SH-SY5Y (cell line): ENCODE data around the gene GCN1.

Experiments used
- GATA2 ChIP-seq: IDR thresholded peaks from 2 replicates; pipeline ENCODE4 v1.6.1; 2011; ENCODE audit warnings: mild to moderate bottlenecking, low read depth, low read length
- GATA3 ChIP-seq: IDR thresholded peaks from 2 replicates; pipeline ENCODE4 v1.6.1; 2011; ENCODE audit warnings: low read depth, mild to moderate bottlenecking, low read length, moderate library complexity

GCN1 gene

DNA sequence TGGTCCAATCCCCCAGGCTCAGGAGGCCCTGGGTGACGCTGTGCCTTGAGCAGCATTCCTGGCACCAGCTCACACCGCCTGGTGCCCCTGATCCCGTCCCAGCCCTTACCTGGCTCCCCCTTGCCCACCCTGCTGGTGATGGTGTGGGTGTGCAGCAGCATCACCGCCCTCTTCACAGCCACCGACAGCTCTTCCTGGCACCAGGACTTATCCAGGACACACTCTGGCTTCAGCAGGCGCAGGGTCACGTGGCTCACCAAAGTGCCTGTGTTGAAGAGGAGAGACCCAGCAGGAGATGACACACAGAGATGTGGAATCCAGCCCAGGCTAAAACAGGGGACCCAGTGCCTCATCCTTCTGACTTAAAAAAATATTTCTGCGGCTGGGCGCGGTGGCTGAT, 36.2 kb downstream of the GCN1 start:
- no peak for TF ChIP-seq GATA3
- no peak for TF ChIP-seq GATA2

DNA sequence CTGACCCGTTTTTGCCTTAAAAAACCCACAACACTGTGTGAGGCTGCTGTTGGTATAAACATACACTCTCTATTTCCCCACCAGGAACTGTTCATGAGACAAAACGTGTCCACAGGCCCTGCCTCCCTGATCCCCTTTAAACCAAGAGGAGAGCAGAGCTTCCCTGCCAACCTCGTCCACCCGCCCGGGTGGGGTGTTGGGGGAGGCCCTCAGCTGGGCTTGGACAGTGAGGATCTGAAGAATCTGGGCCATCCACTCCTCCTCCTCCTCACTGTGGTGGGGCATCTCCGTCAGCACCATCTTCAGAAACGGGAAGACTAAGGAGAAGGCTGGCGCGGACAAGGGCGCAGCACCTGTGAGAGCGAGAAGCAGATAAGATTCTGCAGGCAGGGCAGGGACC, 36.8 kb downstream of the GCN1 start:
- TF ChIP-seq GATA3 (no peak), GATA2 (no peak)

DNA sequence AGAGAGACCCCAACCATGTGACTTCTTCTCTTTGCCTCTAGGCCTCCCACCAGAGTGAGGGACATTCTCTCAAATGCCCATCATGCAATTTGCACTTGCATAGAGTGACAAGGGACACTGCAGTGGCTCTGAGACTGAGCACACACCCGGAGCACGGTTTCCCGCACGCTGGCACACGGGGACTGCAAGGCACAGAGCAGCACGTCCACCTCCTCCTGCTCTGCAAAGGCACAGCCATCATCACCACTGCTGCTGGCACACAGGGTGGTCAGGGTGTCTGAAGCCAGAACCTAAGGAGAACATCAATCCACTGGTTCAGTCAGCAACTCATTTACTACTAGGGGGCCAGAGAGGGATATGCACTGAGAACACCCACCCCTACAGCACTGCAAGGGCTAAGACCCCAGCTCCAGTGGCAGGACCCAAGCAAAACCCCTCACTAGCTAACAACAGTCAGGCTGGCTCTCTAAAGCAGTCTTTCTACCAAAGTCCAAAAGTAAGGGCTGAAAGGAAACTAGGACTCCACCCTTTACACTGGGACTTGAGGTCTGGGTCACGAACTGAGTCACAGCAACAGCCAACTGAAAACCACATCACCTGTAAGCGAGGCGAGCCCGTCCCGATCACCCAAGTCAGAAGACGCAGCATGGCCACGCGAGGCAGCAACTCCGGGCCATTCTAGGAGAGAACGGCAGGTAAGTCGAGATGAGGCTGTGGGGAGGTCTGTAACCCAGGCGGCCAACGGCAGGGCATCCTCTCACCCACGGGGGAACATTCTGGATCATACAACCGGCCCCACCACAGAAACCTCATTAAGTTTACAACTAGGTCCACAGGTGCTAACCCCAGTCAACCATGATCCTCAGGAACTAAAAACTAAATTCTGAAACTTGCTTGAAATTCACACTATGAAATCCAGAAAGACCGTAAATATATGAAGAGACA, 37.9 kb downstream of the GCN1 start:
- TF ChIP-seq GATA2 (no peak), GATA3 (no peak)

DNA sequence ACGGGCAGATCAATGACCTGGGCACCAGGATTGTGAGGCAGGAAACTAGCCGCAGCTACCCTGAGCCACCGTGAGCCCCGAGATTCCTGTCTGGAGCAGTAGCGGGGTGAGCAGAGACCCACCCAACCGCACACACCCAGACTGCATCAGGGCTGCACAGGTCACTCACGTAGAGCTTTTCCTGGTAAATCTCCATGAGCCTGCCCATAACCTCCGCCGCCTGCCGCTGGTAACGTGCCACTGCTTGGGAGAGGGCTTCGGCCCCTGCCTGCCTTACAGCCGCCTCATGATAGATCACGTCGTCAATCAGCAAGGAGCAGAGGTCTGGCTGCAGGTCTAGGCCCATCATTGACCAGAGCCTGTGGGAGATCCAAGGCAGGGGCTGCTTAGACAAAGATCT, 39.4 kb downstream of the GCN1 start:
- TF ChIP-seq GATA2 (no peak), GATA3 (no peak)

DNA sequence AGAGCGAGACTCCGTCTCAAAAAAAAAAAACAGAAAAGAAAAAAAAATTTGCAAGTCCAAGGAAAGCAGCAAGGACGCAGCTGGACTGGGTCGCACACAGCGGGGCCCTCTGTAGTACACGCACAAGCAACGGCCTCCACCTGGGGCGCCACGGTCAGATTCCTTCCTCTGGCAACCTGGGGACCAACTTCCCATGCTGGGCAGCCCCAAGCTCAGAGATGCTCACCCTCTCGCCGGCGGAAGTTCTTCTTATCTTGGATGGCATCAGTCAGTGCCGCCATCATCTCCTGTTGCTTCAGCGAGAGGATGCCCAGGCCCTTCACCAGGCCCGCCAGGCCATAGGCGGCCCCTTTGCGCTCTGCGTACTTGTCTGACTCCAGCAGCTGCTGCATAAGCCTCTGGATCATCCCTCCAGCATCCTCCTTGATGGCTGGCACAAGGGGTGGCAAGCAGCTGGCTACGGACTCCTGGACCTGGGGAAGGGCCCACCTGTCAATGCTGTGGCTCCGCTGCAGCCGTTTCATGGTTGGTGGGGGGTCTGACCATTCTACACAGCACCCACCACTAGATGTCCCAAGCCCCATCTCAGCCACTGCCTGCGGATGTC, 43.5 kb downstream of the GCN1 start:
- TF ChIP-seq GATA2 (0 out of 2 replicates have a peak, but pooled peaks have one; percentile 19), GATA3 (no peak)

DNA sequence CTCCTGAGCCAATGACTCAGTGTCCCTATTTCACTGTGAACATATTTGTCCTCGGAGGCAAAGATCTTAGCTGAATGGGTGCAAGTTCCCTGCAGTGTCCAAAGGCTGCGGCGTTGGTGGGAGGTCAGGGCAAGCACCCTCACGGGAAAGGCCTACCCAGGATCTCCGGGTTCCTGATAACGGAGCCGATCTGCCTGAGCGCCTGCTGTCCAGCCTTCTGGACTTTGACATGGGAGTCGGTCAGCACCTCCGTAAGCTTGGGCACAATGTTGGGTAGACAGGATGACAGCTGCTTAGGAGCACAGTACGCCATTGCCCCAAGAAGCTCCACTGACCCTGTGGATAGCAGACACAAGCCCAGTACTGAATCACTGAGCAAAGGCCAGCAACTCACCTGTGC, 46.5 kb downstream of the GCN1 start:
- TF ChIP-seq GATA2 = no peak
- no peak for TF ChIP-seq GATA3

DNA sequence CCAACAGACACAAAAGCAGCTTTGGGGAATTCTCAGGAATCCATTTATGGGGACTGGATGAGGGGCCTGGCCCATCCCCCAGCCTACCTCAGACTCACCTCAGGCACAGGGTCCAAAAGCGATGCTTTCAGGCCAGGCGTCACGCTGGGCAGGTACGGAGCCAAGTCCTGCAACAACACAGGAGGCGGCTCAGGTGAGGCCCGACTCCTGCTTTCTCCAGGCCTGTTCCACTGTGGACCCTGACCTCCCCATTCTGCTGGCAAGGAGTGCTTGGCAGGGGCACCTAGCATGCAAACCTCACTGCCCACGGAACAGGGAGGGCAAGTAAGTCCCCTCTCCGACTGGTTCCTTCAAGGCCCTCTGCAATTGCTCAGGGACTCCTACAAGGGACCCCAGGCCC, 49.4 kb downstream of the GCN1 start:
- no peak for TF ChIP-seq GATA3
- TF ChIP-seq GATA2 = no peak

DNA sequence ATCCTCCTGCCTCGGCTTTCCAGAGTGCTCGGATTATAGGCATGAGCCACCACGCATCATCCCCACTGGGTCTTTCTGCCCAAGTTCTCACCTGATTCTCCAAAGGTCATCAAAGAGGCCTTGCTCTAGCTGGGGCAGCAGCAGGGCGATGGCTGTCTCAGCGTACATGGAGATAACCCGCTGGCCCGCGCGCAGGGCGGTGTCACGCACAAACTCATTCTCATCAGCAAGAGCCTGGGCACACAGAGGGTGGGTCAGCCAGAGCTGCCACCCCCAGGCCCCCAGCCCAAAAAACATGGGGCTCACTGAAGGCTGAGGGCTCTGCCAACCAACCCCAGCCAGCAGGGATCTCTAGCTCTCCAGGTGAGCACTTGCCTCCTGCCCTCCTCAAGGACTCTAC, 50.3 kb downstream of the GCN1 start:
- TF ChIP-seq GATA3 (no peak), GATA2 (no peak)

DNA sequence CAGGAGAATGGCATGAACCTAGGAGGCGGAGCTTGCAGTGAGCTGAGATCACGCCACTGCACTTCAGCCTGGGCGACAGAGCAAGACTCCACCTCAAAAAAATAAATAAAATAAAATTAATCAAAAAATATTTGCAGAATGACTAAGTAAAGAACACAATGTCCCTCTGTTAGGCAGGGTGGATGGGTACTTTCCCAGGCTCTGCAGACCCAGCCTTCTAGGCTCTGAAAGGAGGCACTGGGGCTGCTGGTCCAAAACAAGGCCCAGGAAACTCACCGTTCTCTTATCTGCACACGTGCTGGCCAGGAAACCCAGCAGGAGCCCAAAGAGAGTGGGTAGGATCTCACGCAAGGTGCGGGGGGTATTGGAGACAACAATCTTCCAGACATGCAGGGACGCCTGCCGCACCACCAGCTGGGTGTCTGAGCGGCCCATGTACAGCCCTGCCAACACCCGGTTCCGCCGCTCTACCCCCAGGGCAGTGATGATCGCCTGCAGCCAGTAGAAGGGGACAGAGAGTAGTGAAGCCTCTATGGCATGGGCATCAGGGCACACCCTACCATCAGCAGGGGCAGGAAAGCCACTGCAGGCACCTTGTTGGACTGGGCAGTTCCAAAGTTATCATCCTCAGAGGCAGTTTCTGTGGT, 52.2 kb downstream of the GCN1 start:
- TF ChIP-seq GATA3 = no peak
- TF ChIP-seq GATA2 = no peak

DNA sequence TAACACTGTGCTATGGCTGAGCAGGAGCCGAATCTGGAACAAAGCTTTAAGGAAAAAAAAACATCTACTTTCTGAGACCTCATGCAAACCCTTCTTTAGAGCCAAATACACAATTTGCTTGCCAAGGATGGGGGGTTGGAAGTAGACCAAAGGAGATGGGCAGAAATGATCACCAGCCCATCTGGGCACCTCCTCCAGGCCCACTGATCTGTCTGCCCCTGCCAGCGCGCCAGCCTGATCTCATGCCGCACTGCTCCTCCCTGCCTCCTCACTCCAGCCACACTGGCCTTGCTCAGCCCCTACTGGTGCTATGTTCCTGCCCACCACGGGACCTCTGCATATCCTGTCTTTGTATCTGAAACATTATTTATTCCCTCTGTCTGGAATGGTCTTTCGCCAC, 53.2 kb downstream of the GCN1 start:
- no peak for TF ChIP-seq GATA2

DNA sequence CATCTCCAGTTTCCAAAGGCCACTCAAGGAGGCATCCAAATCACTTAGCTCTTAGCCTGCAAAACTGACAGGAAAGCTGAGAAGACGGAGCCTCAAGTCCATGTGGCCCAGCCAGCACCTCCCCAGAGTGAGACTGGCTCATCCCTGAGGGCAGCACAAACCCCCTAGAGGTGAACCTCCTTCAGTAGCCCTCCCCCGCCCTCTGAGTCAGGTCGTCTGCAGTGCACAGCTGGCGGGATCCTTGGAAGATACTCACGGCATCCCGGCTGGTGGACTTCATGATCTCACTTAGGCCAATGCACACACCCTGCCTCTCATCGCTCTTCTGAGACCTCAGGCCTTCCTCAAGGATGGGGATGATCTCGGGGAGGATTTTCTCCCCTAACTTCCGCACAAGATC, 53.9 kb downstream of the GCN1 start:
- no peak for TF ChIP-seq GATA3
- TF ChIP-seq GATA2 = no peak

DNA sequence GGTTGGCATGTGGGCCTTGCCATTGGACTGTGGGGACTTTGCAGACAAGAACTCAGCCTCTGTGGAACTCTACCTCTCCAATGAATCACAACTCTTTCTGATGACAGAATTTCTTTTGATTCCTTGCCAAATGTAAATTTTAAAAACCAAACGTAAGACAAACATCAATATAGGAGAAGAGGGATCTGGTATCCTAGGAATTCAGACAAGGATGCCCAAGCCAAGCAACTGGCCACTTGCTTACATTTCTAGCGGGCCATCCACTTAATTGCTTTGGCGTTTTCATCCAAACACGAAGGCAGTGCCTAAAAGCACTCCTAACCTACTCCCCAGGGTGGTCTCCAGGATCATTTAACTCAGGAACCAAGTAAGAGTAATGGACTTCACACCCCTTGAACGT, 54.6 kb downstream of the GCN1 start:
- TF ChIP-seq GATA2 (no peak), GATA3 (no peak)

DNA sequence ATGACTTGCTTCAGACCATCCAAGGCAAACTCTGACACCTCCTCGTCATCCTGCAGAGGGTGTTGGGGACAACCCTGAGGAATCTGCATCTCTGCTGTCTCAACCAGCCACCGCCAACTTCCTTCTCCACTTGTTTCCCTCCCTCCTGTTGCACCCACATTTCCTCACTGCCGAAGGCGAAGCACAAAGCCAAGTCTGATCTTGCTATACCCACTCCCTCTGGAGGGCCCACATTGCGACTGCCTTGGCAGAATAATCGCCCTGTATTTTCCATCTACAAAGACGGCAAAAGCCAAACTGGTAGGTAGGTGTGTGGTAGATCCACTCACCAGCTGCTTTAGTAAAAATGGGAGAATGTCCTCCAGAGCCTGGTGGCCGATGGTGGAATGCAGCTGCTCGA, 56.1 kb downstream of the GCN1 start:
- TF ChIP-seq GATA2 (no peak), GATA3 (no peak)

DNA sequence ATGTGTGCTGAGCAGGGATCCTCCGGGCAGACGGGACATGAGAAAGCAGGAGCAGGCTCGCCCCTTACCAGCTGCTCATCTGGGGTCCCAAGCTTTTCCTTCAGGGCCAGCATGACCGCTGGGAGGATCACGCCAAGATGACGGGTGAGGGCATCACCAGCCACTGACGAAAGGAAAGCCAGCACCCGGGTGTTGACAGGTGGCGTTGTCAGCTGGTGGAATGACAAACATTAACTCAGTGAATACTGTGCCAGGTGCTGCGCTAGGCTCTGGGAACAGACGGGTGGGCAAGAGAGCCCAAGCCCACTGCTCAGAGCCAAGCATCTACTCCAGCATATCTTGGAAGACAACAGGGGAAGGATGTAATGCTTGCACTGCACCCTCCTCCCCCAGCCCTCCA, 56.7 kb downstream of the GCN1 start:
- no peak for TF ChIP-seq GATA3
- no peak for TF ChIP-seq GATA2

DNA sequence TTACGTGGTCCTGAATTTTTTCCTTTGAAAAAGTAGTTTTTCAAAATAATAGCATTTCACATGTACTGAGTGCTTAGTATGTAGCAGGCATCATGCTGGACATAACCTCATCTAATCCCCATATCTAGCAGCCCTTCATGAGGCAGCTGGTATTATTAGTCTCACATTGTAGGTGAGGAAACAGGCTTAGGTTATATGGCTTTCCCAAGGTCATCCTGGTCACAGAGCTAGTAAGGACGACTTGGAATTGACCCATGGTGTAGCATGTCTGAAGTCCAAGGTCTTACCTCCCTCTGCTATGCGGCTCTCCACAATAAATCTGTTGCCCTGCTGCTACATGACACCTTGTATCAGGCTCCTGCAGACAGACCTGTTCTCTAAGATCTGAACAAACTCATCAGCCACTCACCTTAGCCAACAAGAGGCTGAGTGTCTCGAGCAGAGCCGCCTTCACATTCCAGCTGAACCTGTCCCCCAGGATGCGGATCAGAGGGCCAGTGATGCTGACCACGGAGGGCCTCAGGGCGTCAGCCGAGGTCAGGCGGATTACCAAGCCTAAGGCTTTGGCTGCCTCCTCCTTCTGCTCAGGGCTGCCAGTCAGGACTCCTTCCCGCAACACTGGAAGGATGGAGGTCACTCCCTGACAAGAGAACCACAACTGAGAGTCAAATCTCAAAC, 58.3 kb downstream of the GCN1 start:
- TF ChIP-seq GATA2 = no peak
